ENCODE data around the gene NTM.

The NTM gene

GRCh38 chr11:131943295-131943694 is 572.9 kb downstream of the NTM start:
- no peak for DNase-seq

GRCh38 chr11:131944736-131945135 is 574.3 kb downstream of the NTM start:
- DNase-seq, result no peak

- no peak for DNase-seq
Observed at GRCh38 chr11:131945706-131946105, 575.3 kb downstream of the NTM start.

- DNase-seq, result no peak
Observed at GRCh38 chr11:131947511-131947910, 577.1 kb downstream of the NTM start.

- no peak for DNase-seq
Observed at GRCh38 chr11:131951121-131951520, 580.7 kb downstream of the NTM start.

GRCh38 chr11:131954146-131954545 is 583.7 kb downstream of the NTM start:
- no peak for DNase-seq

- no peak for DNase-seq
Observed at GRCh38 chr11:131955904-131956303, 585.5 kb downstream of the NTM start.

GRCh38 chr11:131957201-131957600 is 586.8 kb downstream of the NTM start:
- no peak for DNase-seq

- no peak for DNase-seq
Observed at GRCh38 chr11:131957875-131958274, 587.5 kb downstream of the NTM start.

GRCh38 chr11:131962818-131963217 is 592.4 kb downstream of the NTM start:
- no peak for DNase-seq

GRCh38 chr11:131964698-131965483 is 594.5 kb downstream of the NTM start:
- no peak for DNase-seq

- no peak for DNase-seq
Observed at GRCh38 chr11:131965504-131965903, 595.1 kb downstream of the NTM start.

- DNase-seq, result no peak
Observed at GRCh38 chr11:131966667-131967066, 596.3 kb downstream of the NTM start.

- DNase-seq, result no peak
Observed at GRCh38 chr11:131969261-131969660, 598.8 kb downstream of the NTM start.

GRCh38 chr11:131973061-131973460 is 602.6 kb downstream of the NTM start:
- no peak for DNase-seq

GRCh38 chr11:131975619-131976018 is 605.2 kb downstream of the NTM start:
- DNase-seq, result no peak

GRCh38 chr11:131976021-131976420 is 605.6 kb downstream of the NTM start:
- no peak for DNase-seq

- DNase-seq, result no peak
Observed at GRCh38 chr11:131977231-131977630, 606.8 kb downstream of the NTM start.

GRCh38 chr11:131977854-131978253 is 607.4 kb downstream of the NTM start:
- DNase-seq, result no peak

- no peak for DNase-seq
Observed at GRCh38 chr11:131978351-131978750, 607.9 kb downstream of the NTM start.

GRCh38 chr11:131979364-131979763 is 608.9 kb downstream of the NTM start:
- DNase-seq, result no peak

- DNase-seq, result no peak
Observed at GRCh38 chr11:131980199-131980598, 609.8 kb downstream of the NTM start.

GRCh38 chr11:131980888-131981668 is 610.7 kb downstream of the NTM start:
- no peak for DNase-seq

- DNase-seq, result no peak
Observed at GRCh38 chr11:131982154-131982553, 611.7 kb downstream of the NTM start.

Data from activated T-cell treated with anti-CD3 and anti-CD28 coated beads, Interleukin-2, amount 50 U/mL, for 1 hour (primary cell).